Fibroblast of lung (primary cell): Measurements from ENCODE around the gene CFAP97D2. TPM values are rescaled to one million over a fixed set of nuclear protein-coding genes. Genes with fewer than 3 reads are reported as not detected.
A peak's percentile ranks its signal among the peaks of the same experiment; 100 is the strongest.

Source experiments
- DNase-seq, 2 donors: peaks; one replicate each; pipeline versions ENCODE4 v3.0.0 to v3.0.0-alpha.2; 2010; ENCODE audit warnings: low read depth in 2 of 2
- H2AFZ ChIP-seq: 2 replicates; pipeline ENCODE4 v1.5.1; 2012; ENCODE audit warnings: low read length, control low read depth, inconsistent platforms
- H3K27ac ChIP-seq: 2 replicates; pipeline ENCODE4 v1.5.1; 2011; ENCODE audit warnings: low read length, control low read depth; ENCODE audit not compliant: insufficient read depth
- H3K27me3 ChIP-seq: 2 replicates; pipeline ENCODE4 v1.5.1; 2011; ENCODE audit warnings: mild to moderate bottlenecking, low read length; ENCODE audit not compliant: control insufficient read depth, insufficient read depth
- H3K36me3 ChIP-seq: 2 replicates; pipeline ENCODE4 v1.5.1; 2011; ENCODE audit warnings: low read length; ENCODE audit not compliant: control insufficient read depth, insufficient read depth
- H3K4me1 ChIP-seq: 2 replicates; pipeline ENCODE4 v1.5.1; 2011; ENCODE audit warnings: low read length; ENCODE audit not compliant: control insufficient read depth, insufficient read depth; ENCODE audit errors: extremely low read depth
- H3K4me2 ChIP-seq: 2 replicates; pipeline ENCODE4 v1.5.1; 2011; ENCODE audit warnings: low read length, control low read depth; ENCODE audit not compliant: insufficient read depth; ENCODE audit errors: extremely low read depth
- H3K4me3 ChIP-seq, 4 experiments: fragments of 200-600 bp in 1 of 4; sonication (generic) in 1 of 4; replicated peaks in 1 of 4; 2 replicates each; pipeline ENCODE4 v1.5.1; 2011 to 2016; ENCODE audit warnings: low read length in 4 of 4, low read depth in 3 of 4, mild to moderate bottlenecking in 3 of 4, control low read depth in 2 of 4, inconsistent platforms in 1 of 4, mixed read lengths in 1 of 4; ENCODE audit not compliant: insufficient read depth in 1 of 4; ENCODE audit errors: control extremely low read depth in 1 of 4
- H3K79me2 ChIP-seq: 2 replicates; pipeline ENCODE4 v1.5.1; 2012; ENCODE audit warnings: mild to moderate bottlenecking, low read length, inconsistent platforms; ENCODE audit not compliant: control insufficient read depth, insufficient read depth
- H3K9ac ChIP-seq: 2 replicates; pipeline ENCODE4 v1.5.1; 2011; ENCODE audit warnings: mild to moderate bottlenecking, low read length, control low read depth; ENCODE audit not compliant: insufficient read depth
- H3K9me3 ChIP-seq: 2 replicates; pipeline ENCODE4 v1.5.1; 2012; ENCODE audit warnings: low read depth, low read length; ENCODE audit not compliant: control insufficient read depth, insufficient read depth
- H4K20me1 ChIP-seq: 2 replicates; pipeline ENCODE4 v1.5.1; 2011; ENCODE audit warnings: low read length; ENCODE audit not compliant: control insufficient read depth, insufficient read depth; ENCODE audit errors: extremely low read depth
- CTCF ChIP-seq, 2 donors: IDR thresholded peaks in 1 of 2; conservative IDR thresholded peaks in 1 of 2; 1 replicate in 1 of 2; 2 replicates in 1 of 2; pipeline ENCODE4 v1.5.1; 2011 to 2012; ENCODE audit warnings: low read length in 2 of 2, control low read depth in 1 of 2, inconsistent platforms in 1 of 2, low read depth in 1 of 2, mild to moderate bottlenecking in 1 of 2
- EZH2 ChIP-seq: IDR thresholded peaks from 2 replicates; pipeline ENCODE4 v1.5.1; 2012; ENCODE audit warnings: low read length, control low read depth, mild to moderate bottlenecking; ENCODE audit errors: missing control alignments
- polyA plus RNA-seq, 2 donors: library from polyadenylated mRNA; depleted of rRNA in 1 of 2; stranded (reverse) in 1 of 2; unstranded in 1 of 2; fragments of >200 nt; gene quantifications; 2 replicates each; pipeline ENCODE4 v1.2.1, GENCODE V29; 2011 to 2012; ENCODE audit warnings: missing spikeins in 1 of 2
- total RNA-seq: library from RNA; depleted of rRNA; stranded (reverse); fragments of >200 nt; gene quantifications from 2 replicates; pipeline ENCODE4 v1.2.1, GENCODE V29; 2014

The CFAP97D2 gene
- total and polyA plus RNA-seq, 2 donors (not counting 1 experiment from before 2014, with no cell fraction given): not detected

- Histone ChIP-seq H3K79me2 (no peaks in the 10 kb centered on the region), H2AFZ (no peak overlapping the region), H3K4me2 (no peak overlapping the region), H3K4me3 (no peak overlapping the region), H3K4me1 (no peaks in the 10 kb centered on the region), H3K27me3 (peaks cover 3% of the 10 kb centered on the region), H4K20me1 (no peaks in the 10 kb centered on the region), H3K9ac (no peak overlapping the region), H3K36me3 (no peaks in the 10 kb centered on the region), H3K9me3 (no peaks in the 10 kb centered on the region), H3K27ac (no peak overlapping the region)
- TF ChIP-seq EZH2: no peak
- TF ChIP-seq CTCF (conservative IDR thresholded peaks at IDR 0.05 in 1 of 2, IDR thresholded peaks at IDR 0.05 in 1 of 2; ENCODE audit: low read depth in 1 of 2, low read length in 2 of 2): no peak
- no peak for DNase-seq
Measured at GRCh38 chr13:114228176-114228575, 49.1 kb downstream of the CFAP97D2 start.

- H3K9ac ChIP-seq: no peak overlapping the region
- no peaks in the 10 kb centered on the region for H3K4me1 ChIP-seq
- DNase-seq: peak in 1 of 2 donors; percentile 43
- H3K4me3 ChIP-seq: no peak overlapping the region
- no peaks in the 10 kb centered on the region for H3K9me3 ChIP-seq
- no peak for TF ChIP-seq EZH2
- H3K36me3 ChIP-seq: no peaks in the 10 kb centered on the region
- no peaks in the 10 kb centered on the region for H4K20me1 ChIP-seq
- no peak overlapping the region for H3K27ac ChIP-seq
- peaks cover 3% of the 10 kb centered on the region for H3K27me3 ChIP-seq
- H2AFZ ChIP-seq: no peak overlapping the region
- no peak overlapping the region for H3K4me2 ChIP-seq
- H3K79me2 ChIP-seq: no peaks in the 10 kb centered on the region
Measured at GRCh38 chr13:114229506-114229905, 50.4 kb downstream of the CFAP97D2 start.

GRCh38 chr13:114230117-114230516 is 51.1 kb downstream of the CFAP97D2 start:
- Histone ChIP-seq H3K4me2 (no peak overlapping the region), H2AFZ (no peak overlapping the region), H4K20me1 (no peaks in the 10 kb centered on the region), H3K4me3 (no peak overlapping the region), H3K79me2 (peaks cover 3% of the 10 kb centered on the region), H3K4me1 (no peaks in the 10 kb centered on the region), H3K9me3 (no peaks in the 10 kb centered on the region), H3K36me3 (no peaks in the 10 kb centered on the region), H3K27me3 (peaks cover 3% of the 10 kb centered on the region), H3K27ac (no peak overlapping the region), H3K9ac (no peak overlapping the region)
- no peak for TF ChIP-seq CTCF (conservative IDR thresholded peaks at IDR 0.05 in 1 of 2, IDR thresholded peaks at IDR 0.05 in 1 of 2; ENCODE audit: low read depth in 1 of 2, low read length in 2 of 2)
- TF ChIP-seq EZH2: no peak
- peak; percentile 43 to 55 for DNase-seq
